ENCODE results near the gene SRP68.

Gene SRP68

GRCh38 chr17:76011951-76012350, 60.4 kb downstream of the SRP68 start:
- no peak for ATAC-seq
- TF ChIP-seq, protein P1, sequence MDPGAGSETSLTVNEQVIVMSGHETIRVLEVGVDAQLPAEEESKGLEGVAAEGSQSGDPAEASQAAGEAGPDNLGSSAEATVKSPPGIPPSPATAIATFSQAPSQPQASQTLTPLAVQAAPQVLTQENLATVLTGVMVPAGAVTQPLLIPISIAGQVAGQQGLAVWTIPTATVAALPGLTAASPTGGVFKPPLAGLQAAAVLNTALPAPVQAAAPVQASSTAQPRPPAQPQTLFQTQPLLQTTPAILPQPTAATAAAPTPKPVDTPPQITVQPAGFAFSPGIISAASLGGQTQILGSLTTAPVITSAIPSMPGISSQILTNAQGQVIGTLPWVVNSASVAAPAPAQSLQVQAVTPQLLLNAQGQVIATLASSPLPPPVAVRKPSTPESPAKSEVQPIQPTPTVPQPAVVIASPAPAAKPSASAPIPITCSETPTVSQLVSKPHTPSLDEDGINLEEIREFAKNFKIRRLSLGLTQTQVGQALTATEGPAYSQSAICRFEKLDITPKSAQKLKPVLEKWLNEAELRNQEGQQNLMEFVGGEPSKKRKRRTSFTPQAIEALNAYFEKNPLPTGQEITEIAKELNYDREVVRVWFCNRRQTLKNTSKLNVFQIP (CRISPR knock-in tag; IDR thresholded peaks at IDR 0.05; ENCODE audit: borderline replicate concordance, low read depth), result no peak
- TF ChIP-seq, protein P2, sequence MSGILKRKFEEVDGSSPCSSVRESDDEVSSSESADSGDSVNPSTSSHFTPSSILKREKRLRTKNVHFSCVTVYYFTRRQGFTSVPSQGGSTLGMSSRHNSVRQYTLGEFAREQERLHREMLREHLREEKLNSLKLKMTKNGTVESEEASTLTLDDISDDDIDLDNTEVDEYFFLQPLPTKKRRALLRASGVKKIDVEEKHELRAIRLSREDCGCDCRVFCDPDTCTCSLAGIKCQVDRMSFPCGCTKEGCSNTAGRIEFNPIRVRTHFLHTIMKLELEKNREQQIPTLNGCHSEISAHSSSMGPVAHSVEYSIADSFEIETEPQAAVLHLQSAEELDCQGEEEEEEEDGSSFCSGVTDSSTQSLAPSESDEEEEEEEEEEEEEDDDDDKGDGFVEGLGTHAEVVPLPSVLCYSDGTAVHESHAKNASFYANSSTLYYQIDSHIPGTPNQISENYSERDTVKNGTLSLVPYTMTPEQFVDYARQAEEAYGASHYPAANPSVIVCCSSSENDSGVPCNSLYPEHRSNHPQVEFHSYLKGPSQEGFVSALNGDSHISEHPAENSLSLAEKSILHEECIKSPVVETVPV (CRISPR knock-in tag; IDR thresholded peaks at IDR 0.05), result no peak
- TF ChIP-seq ZFP30 (CRISPR knock-in tag; IDR thresholded peaks at IDR 0.05) (no peak), GLIS3 (CRISPR knock-in tag; IDR thresholded peaks at IDR 0.05) (no peak), CSDC2 (CRISPR knock-in tag; IDR thresholded peaks at IDR 0.05) (no peak), SNAI2 (CRISPR knock-in tag; IDR thresholded peaks at IDR 0.05) (no peak)

DNA sequence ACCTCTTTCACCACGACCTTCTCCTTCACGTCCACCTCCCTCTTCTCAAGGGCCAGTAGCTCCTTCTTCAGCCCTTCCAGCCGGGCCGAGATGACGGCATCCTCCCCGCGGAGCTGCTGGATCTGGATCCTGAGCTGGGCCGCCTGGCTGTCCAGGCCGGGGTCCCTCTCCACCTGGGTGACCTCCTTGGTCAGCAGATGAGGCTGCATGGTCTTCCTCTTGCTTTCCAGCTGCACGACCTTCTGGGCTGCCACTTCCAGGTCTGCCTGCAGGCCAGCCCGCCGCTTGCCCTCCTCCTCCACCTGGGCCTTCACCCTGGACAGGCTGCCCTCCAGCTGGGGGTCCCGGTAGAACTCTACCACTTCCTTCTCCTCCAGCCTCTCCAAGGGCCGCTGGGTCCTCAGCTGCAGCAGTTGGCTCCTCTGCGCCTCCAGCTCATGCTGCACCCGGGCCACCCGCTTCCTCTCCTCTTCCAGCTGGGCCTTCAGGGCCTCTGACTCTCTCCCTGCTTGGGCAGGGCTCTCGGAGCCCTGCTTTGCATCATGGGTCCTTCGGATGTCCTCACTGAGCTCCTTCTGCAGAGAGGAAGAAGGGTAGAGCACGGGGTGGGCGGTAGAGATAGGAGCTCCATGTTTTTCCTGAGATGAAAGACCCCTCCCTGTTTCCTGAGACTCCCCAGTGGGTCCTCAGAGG, 62.2 kb downstream of the SRP68 start:
- ATAC-seq, result no peak
- TF ChIP-seq RARB (CRISPR knock-in tag; IDR thresholded peaks at IDR 0.05) (no peak), ZNF70 (CRISPR knock-in tag; IDR thresholded peaks at IDR 0.05) (no peak), ZC3H10 (CRISPR knock-in tag; IDR thresholded peaks at IDR 0.05) (no peak), PPARA (CRISPR knock-in tag; IDR thresholded peaks at IDR 0.05; ENCODE audit: borderline replicate concordance) (no peak), CSDC2 (CRISPR knock-in tag; IDR thresholded peaks at IDR 0.05) (no peak), ZNF8 (CRISPR knock-in tag; IDR thresholded peaks at IDR 0.05) (no peak)
- TF ChIP-seq, protein P2 (CRISPR knock-in tag; IDR thresholded peaks at IDR 0.05), result no peak
- TF ChIP-seq, protein P3, sequence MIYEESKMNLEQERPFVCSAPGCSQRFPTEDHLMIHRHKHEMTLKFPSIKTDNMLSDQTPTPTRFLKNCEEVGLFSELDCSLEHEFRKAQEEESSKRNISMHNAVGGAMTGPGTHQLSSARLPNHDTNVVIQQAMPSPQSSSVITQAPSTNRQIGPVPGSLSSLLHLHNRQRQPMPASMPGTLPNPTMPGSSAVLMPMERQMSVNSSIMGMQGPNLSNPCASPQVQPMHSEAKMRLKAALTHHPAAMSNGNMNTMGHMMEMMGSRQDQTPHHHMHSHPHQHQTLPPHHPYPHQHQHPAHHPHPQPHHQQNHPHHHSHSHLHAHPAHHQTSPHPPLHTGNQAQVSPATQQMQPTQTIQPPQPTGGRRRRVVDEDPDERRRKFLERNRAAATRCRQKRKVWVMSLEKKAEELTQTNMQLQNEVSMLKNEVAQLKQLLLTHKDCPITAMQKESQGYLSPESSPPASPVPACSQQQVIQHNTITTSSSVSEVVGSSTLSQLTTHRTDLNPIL (CRISPR knock-in tag; IDR thresholded peaks at IDR 0.05; ENCODE audit: low read depth), result no peak
- TF ChIP-seq, protein P1 (CRISPR knock-in tag; IDR thresholded peaks at IDR 0.05; ENCODE audit: borderline replicate concordance, low read depth), result no peak

GRCh38 chr17:76009447-76009846, 62.9 kb downstream of the SRP68 start:
- TF ChIP-seq PATZ1 (CRISPR knock-in tag; IDR thresholded peaks at IDR 0.05; ENCODE audit: borderline replicate concordance) (no peak), OSR1 (CRISPR knock-in tag; IDR thresholded peaks at IDR 0.05) (no peak), TOX (CRISPR knock-in tag; IDR thresholded peaks at IDR 0.05; ENCODE audit: borderline replicate concordance) (no peak), ZNF8 (CRISPR knock-in tag; IDR thresholded peaks at IDR 0.05) (no peak), ESRRG (CRISPR knock-in tag; IDR thresholded peaks at IDR 0.05) (no peak), PPARA (CRISPR knock-in tag; IDR thresholded peaks at IDR 0.05; ENCODE audit: borderline replicate concordance) (no peak), ZNF70 (CRISPR knock-in tag; IDR thresholded peaks at IDR 0.05) (no peak), SNAI2 (CRISPR knock-in tag; IDR thresholded peaks at IDR 0.05) (no peak), ZFP3 (CRISPR knock-in tag; IDR thresholded peaks at IDR 0.05) (no peak), GLIS3 (CRISPR knock-in tag; IDR thresholded peaks at IDR 0.05) (no peak), CSDC2 (CRISPR knock-in tag; IDR thresholded peaks at IDR 0.05) (no peak), ZFP30 (CRISPR knock-in tag; IDR thresholded peaks at IDR 0.05) (no peak), ARNTL (CRISPR knock-in tag; IDR thresholded peaks at IDR 0.05; ENCODE audit: borderline replicate concordance, low read depth) (no peak)
- no peak for ATAC-seq
